KOPT-K1 (cell line): Measurements from ENCODE around the gene TNK1.

Experiments
- H3K27ac ChIP-seq: fragments of 200-600 bp; sonication (generic); 2 replicates; pipeline ENCODE4 v1.5.1; 2016; ENCODE audit warnings: antibody characterized with exemption, mild to moderate bottlenecking, low read depth, low read length; ENCODE audit not compliant: poor library complexity, severe bottlenecking
- H3K36me3 ChIP-seq: fragments of 200-600 bp; sonication (generic); 2 replicates; pipeline ENCODE4 v1.5.1; 2017; ENCODE audit warnings: antibody characterized with exemption, mild to moderate bottlenecking, low read length, moderate library complexity; ENCODE audit not compliant: insufficient read depth
- H3K9me3 ChIP-seq: fragments of 200-600 bp; sonication (generic); 2 replicates; pipeline ENCODE4 v1.5.1; 2017; ENCODE audit warnings: antibody characterized with exemption, low read length, mild to moderate bottlenecking; ENCODE audit not compliant: insufficient read depth, poor library complexity, severe bottlenecking

The TNK1 gene

GRCh38 chr17:7438656-7439460, 58.0 kb downstream of the TNK1 start:
- no peaks in the 10 kb centered on the region for H3K36me3 ChIP-seq
- no peaks in the 10 kb centered on the region for H3K9me3 ChIP-seq
- H3K27ac ChIP-seq, result no peak overlapping the region
